Activated B cell treated with CpG ODN at 0.5 μM for 24 hours (primary cell): ENCODE measurements around the gene PPP1CC. TPM values are rescaled to one million over a fixed set of nuclear protein-coding genes. Genes with fewer than 3 reads are reported as not detected.

Experiments used
- ATAC-seq: fragments of 200-7000 bp; cut with Tn5 transposase; one replicate; pipeline ENCODE4 v1.10.0; 2021; ENCODE audit warnings: low read depth, mild to moderate bottlenecking, moderate library complexity
- CTCF ChIA-PET: fragments of 350-600 bp; sonication (Branson Sonifier 250); formaldehyde crosslinking; loops from one replicate; lab custom pipeline; 2021; ENCODE audit warnings: antibody characterized with exemption; lab: Charles Lee
- POLR2A ChIA-PET: fragments of 350-600 bp; sonication (Branson Sonifier 250); formaldehyde crosslinking; loops from one replicate; lab custom pipeline; 2021; ENCODE audit warnings: antibody characterized with exemption; lab: Charles Lee
- DNase-seq: peaks from one replicate; pipeline ENCODE4 v3.0.0; 2022
- H3K27ac Mint-ChIP-seq: one replicate; pipeline ENCODE4 v1.8.0; 2020; ENCODE audit warnings: mixed read lengths
- H3K27me3 Mint-ChIP-seq: one replicate; pipeline ENCODE4 v1.8.0; 2021; ENCODE audit warnings: mixed read lengths
- H3K36me3 Mint-ChIP-seq: one replicate; pipeline ENCODE4 v1.8.0; 2021; ENCODE audit warnings: low read depth, mixed read lengths
- H3K4me1 Mint-ChIP-seq: one replicate; pipeline ENCODE4 v1.8.0; 2021; ENCODE audit warnings: mixed read lengths
- H3K4me3 Mint-ChIP-seq: one replicate; pipeline ENCODE4 v1.8.0; 2020; ENCODE audit warnings: mild to moderate bottlenecking, mixed read lengths
- H3K9me3 Mint-ChIP-seq: one replicate; pipeline ENCODE4 v1.8.0; 2020; ENCODE audit warnings: mixed read lengths
- intact Hi-C: fragments of 100-400 bp; cut with micrococcal nuclease; formaldehyde crosslinking; loops from one replicate; pipeline ENCODE4 v1.15.1; 2024
- total RNA-seq: library from RNA; stranded (reverse); gene quantifications from 2 replicates; pipeline ENCODE4 v1.2.3, GENCODE V29; 2022
- TF ChIP-seq, protein P1 (sequence below): fragments of 200-600 bp; IDR thresholded peaks from one replicate; pipeline ENCODE4 v1.8.0; 2022; ENCODE audit warnings: antibody characterized with exemption, mild to moderate bottlenecking

PPP1CC gene
- total RNA-seq, 1 donor from 2014 or later = 148 TPM

DNA sequence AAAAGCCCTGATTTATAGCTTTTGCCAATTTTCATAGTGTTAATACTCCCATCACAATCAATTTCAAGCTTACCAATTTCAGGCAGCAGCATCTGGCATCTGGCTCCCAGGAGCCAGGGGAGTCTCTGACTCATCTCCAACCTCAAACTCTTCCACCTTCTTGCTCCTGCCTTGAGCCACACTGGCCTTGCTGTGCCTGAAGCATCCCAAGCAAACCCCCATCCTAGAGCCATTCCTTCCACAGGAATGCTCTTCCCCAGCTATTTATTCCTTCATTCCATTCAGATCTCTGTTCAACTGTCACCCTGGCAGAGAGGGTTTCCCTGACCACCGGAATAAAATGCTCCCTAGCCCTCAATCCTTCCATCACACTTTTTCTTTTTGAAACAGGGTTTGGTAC, 13.9 kb upstream of the PPP1CC start:
- POLR2A ChIA-PET = interaction anchor here (0.6 kb wide), 1 partner anchor 128 kb away, joined by 5 read pairs; no protein-coding TSS in a partner anchor

GRCh38 chr12:110754101-110754793, 11.6 kb upstream of the PPP1CC start:
- no peak overlapping the region for H3K4me3 Mint-ChIP-seq
- POLR2A ChIA-PET = interaction anchor here (1.1 kb wide), 1 partner anchor 11 kb away, joined by 3 read pairs; no protein-coding TSS in a partner anchor
- H3K27ac Mint-ChIP-seq = no peak overlapping the region
- DNase-seq = no peak
- H3K9me3 Mint-ChIP-seq = no peaks in the 10 kb centered on the region
- TF ChIP-seq, protein P1, sequence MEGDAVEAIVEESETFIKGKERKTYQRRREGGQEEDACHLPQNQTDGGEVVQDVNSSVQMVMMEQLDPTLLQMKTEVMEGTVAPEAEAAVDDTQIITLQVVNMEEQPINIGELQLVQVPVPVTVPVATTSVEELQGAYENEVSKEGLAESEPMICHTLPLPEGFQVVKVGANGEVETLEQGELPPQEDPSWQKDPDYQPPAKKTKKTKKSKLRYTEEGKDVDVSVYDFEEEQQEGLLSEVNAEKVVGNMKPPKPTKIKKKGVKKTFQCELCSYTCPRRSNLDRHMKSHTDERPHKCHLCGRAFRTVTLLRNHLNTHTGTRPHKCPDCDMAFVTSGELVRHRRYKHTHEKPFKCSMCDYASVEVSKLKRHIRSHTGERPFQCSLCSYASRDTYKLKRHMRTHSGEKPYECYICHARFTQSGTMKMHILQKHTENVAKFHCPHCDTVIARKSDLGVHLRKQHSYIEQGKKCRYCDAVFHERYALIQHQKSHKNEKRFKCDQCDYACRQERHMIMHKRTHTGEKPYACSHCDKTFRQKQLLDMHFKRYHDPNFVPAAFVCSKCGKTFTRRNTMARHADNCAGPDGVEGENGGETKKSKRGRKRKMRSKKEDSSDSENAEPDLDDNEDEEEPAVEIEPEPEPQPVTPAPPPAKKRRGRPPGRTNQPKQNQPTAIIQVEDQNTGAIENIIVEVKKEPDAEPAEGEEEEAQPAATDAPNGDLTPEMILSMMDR = no peak
- ATAC-seq = no peak
- no peaks in the 10 kb centered on the region for H3K36me3 Mint-ChIP-seq
- H3K27me3 Mint-ChIP-seq = no peaks in the 10 kb centered on the region
- H3K4me1 Mint-ChIP-seq = no peaks in the 10 kb centered on the region
- intact Hi-C loops = no loop called here
- CTCF ChIA-PET = no interaction called here

More for the DNA sequence above, 13.9 kb upstream of the PPP1CC start:
- Mint-ChIP-seq H3K27ac (no peak overlapping the region), H3K4me1 (no peaks in the 10 kb centered on the region), H3K9me3 (no peaks in the 10 kb centered on the region), H3K36me3 (no peaks in the 10 kb centered on the region), H3K4me3 (no peak overlapping the region), H3K27me3 (no peaks in the 10 kb centered on the region)
- no peak for DNase-seq
- CTCF ChIA-PET = no interaction called here
- intact Hi-C loops = no loop called here
- TF ChIP-seq, protein P1 = no peak
- ATAC-seq = no peak

- intact Hi-C loops = no loop called here
- H3K36me3 Mint-ChIP-seq = no peaks in the 10 kb centered on the region
- no peak for DNase-seq
- POLR2A ChIA-PET = interaction anchor here (0.7 kb wide), 1 partner anchor 296 kb away, joined by 5 read pairs; no protein-coding TSS in a partner anchor
- no peak overlapping the region for H3K27ac Mint-ChIP-seq
- H3K27me3 Mint-ChIP-seq = no peaks in the 10 kb centered on the region
- CTCF ChIA-PET = no interaction called here
- H3K4me1 Mint-ChIP-seq = no peaks in the 10 kb centered on the region
- TF ChIP-seq, protein P1 = no peak
- no peak overlapping the region for H3K4me3 Mint-ChIP-seq
- ATAC-seq = no peak
- H3K9me3 Mint-ChIP-seq = no peaks in the 10 kb centered on the region
Observed at GRCh38 chr12:110750784-110751461, 8.2 kb upstream of the PPP1CC start.

GRCh38 chr12:110746550-110746949, 3.9 kb upstream of the PPP1CC start:
- H3K4me1 Mint-ChIP-seq = peaks cover 11% of the 10 kb centered on the region
- no peak for DNase-seq
- no peak overlapping the region for H3K4me3 Mint-ChIP-seq
- POLR2A ChIA-PET = no interaction called here
- intact Hi-C loops = no loop called here
- ATAC-seq = no peak
- CTCF ChIA-PET = no interaction called here
- H3K9me3 Mint-ChIP-seq = no peaks in the 10 kb centered on the region
- TF ChIP-seq, protein P1 = no peak
- H3K27me3 Mint-ChIP-seq = no peaks in the 10 kb centered on the region
- no peak overlapping the region for H3K27ac Mint-ChIP-seq
- H3K36me3 Mint-ChIP-seq = peaks cover 8% of the 10 kb centered on the region
